Left lobe of liver (tissue), 2 donors: ENCODE data around the gene TSR3. TPM values are rescaled to one million over a fixed set of nuclear protein-coding genes. Genes with fewer than 3 reads are reported as not detected.
"Not testable (repeated sequence)": the region's sequence is repeated elsewhere in the genome, so short reads cannot be mapped to it uniquely, and the experiment has no call there.

Experiments used
- ATAC-seq: fragments of 200-7000 bp; cut with Tn5 transposase; one replicate; pipeline ENCODE4 v1.9.1; 2020; ENCODE audit warnings: mild to moderate bottlenecking, moderate library complexity
- DNase-seq: peaks from one replicate; pipeline ENCODE4 v3.0.0-alpha.2; 2020; ENCODE audit warnings: low spot score
- total RNA-seq: library from RNA; stranded (reverse); gene quantifications from one replicate; pipeline ENCODE4 v1.2.1, GENCODE V29; 2021
- donor health status: DM: no; HTN: no; CAD: no; lungs with moderate emphysema.
- donor health status: DM: no; HTN: yes; CAD: no.

Gene TSR3
- total RNA-seq, 1 donor from 2014 or later: 32.5 TPM

DNA sequence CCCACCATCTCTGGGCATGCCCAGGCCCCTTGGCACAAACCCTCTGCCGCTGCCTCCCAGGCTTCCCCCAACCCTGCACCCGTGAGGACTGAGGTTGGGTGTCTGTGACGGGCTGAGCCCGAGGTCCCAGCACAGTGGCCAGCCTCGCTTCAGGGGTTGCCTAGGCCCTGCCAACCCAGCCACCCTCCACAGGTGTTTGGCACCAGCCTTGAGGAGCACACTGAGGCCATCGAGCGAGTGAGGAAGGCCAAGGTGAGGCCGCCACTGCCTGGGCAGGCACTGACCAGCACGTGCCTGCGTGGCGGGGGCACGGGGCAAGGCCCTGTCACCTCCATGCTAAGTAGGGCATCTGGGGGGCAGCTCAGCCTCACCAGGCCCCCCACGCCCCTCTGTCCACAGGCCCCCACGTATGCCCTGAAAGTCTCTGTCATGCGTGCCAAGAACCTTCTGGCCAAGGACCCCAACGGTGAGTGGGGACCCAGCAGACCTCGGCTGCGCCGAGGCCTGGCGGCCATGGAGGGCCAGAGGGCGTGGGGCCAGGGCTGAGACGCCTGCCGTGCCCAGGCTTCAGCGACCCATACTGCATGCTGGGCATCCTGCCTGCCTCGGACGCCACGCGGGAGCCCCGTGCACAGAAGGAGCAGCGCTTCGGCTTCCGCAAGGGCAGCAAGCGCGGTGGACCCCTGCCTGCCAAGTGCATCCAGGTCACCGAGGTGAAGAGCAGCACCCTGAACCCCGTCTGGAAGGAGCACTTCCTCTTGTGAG lies 10.8 kb downstream of the TSR3 start:
- ATAC-seq (no peak), DNase-seq (no peak)

DNA sequence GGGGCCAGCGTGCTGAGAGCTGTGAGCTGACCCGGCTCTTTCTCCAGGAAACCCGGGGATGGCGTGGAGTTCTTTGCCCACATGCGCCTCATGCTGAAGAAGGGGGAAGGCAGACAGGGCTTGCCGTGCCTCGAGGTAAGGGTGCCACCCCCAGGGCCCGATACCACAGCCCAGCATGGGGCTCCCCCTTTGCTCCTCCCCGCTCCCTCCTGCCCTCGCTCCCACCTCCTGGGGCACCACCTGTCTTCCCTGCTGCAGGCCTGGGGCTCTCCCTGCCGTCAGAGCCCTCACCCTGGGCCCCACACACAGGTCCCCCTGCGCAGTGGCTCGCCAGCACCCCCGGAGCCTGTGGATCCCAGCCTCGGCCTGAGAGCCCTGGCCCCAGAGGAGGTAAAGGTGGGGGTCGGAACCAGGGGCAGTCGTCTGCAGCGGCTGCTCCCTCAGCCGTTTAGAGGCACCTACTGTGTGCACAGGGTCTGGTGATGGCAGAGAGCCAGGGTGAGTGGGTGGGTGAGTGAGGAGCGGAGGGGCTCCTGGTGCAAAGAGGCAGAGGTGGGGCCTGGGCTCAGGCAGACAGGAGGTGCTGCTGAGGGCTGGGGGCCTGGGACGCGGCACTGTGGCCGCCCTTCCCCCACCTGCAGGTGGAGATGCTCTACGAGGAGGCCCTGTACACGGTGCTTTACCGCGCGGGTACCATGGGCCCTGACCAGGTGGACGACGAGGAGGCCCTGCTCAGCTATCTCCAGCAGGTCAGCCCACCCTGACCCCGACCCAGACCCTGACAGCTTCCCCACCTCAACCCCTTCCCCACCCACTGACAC lies 12.6 kb downstream of the TSR3 start:
- ATAC-seq (no peak), DNase-seq (no peak)

DNA sequence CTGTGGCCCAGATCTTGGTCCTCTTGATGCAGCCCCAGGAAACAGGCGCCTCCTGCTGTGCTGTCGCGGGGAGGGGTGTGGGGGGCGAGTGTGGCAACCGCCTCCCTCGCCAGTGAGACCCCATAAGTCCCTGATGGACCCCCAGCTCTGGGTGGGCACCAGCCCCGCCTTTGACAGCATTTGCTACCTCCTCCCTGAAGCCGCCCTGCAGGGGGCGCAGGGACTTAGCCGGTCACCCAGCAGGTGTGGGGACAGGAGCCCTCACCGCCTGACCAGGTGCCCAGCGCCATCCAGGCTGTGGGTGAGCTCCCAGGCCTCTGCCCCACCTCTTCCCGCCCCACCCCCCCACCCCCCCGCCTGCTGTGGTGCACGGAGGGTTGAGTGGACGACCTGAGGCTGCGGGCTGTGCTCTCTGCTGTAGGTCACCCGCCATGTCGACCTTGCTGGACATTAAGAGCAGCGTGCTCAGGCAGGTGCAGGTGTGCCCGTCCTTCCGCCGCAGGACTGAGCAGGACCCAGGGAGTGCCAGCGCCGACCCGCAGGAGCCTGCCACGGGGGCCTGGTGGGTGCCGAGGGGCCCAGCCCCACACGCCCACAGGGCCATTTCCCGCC lies 13.5 kb downstream of the TSR3 start:
- DNase-seq: no peak
- peak; percentile 17 for ATAC-seq

DNA sequence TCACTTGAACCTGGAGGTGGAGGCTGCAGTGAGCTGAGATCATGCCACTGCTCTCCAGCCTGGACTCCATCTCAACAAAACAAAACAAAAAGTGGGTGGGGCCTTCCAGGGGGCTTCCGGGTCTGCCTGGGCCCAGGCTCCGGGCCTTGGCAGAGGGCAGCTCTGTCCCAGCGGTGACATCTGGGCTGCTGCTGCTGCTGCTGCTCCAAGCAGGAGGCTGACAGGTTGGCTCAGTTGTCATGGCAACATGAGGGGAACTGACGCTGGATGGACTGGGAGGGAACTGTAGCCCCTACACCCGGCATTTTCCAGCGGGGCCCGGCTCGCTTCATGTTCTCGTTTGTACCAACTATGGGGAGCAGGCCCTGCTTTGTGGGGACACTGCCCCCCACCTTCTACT lies 14.2 kb downstream of the TSR3 start:
- DNase-seq (no peak), ATAC-seq (no peak)

DNA sequence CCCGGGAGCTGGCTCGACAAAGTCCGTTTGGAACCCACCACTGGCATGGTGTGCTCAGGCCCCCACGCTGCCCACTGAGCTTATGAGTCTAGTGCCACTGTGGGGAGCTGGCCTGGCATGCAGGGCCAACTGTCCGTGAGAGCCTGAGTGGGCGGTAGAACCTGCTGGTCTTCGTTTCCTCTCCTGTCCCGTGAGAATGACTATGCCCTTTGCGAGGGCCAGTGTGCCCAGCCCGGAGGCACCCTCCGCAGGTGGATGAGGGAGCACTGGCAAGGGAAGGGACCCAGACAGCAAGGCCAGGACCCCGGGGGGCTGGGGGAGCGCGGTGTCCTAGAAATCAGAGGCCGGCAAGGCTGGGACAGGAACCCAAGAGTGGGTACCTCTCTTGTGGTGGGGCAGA lies 15.1 kb downstream of the TSR3 start:
- ATAC-seq: no peak
- DNase-seq: no peak

DNA sequence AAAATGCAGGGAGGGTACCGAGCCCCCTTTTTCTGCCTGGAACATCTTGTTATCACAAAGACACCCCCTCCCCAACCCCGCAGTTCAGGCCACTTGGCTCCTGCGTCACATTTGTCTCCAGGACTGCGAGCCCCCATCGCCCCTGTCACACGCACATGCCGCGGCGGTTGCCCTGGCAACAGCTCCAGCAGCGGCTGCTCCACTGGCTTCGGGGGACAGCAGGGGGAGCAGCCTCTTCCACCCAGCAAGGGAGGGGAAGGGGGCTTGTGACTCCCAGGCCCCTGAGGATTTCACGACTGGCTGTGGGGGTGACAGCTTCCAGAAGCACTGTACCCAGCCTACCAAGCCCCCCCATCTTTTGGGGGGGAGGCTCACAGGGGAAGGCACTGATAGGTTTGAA lies 15.7 kb downstream of the TSR3 start:
- DNase-seq (no peak), ATAC-seq (no peak)

DNA sequence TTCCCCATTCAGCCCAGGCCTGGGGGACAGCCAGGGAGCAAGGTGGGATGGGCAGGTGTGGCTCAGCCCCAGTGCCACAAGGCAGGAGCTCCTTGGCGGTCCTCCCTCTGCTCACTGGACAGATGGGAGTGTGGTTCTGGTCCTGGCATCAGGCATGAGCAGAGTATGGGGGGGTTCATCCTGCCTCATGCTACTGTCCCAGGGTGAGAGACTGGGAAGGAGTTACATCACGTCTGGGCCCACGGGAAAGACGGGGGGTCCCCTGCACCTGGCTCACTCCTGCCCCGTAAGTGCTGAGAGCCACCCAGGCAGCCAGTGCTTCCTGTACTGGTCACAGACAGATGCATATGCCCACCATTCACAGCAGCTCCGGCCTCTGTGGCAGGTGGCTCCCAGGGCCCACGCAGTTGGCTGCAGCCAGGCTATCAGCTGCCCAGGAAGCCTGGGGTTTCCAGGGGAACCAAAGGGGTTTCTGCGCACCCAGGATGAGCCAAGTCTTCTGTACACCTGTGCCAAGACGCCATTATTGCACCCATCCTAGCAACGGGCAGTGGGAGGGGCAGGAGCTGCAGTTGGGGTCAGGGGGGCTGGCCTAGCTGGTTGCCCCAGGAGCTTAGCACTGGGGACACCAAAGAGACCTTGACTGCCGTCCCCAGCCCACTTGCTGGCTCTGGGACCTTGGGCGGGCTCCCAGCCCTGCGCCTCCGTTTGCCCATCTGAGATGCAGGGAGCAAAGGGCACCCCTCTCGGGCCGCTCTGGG lies 16.3 kb downstream of the TSR3 start:
- ATAC-seq: no peak
- DNase-seq: no peak

DNA sequence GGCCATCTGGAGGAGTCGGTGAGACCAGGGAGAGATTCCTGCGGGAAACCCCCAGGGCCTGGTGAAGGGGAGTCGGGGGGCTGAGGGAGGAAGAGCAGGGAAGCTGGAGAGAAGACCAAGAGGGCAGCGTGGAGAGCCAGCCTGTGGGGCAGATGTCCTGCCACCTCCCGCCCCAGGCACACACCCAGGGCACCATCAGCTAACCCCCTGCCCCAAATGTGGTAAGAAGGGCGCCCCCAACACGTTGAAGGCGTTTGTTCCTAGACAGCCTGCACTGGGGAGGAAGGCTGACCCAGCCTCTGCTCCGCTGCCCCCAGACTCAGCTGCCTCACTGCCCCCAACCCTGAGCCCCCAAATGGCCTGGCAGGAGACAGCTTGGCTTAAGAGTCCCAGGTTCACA lies 16.9 kb downstream of the TSR3 start:
- DNase-seq (no peak), ATAC-seq (no peak)

DNA sequence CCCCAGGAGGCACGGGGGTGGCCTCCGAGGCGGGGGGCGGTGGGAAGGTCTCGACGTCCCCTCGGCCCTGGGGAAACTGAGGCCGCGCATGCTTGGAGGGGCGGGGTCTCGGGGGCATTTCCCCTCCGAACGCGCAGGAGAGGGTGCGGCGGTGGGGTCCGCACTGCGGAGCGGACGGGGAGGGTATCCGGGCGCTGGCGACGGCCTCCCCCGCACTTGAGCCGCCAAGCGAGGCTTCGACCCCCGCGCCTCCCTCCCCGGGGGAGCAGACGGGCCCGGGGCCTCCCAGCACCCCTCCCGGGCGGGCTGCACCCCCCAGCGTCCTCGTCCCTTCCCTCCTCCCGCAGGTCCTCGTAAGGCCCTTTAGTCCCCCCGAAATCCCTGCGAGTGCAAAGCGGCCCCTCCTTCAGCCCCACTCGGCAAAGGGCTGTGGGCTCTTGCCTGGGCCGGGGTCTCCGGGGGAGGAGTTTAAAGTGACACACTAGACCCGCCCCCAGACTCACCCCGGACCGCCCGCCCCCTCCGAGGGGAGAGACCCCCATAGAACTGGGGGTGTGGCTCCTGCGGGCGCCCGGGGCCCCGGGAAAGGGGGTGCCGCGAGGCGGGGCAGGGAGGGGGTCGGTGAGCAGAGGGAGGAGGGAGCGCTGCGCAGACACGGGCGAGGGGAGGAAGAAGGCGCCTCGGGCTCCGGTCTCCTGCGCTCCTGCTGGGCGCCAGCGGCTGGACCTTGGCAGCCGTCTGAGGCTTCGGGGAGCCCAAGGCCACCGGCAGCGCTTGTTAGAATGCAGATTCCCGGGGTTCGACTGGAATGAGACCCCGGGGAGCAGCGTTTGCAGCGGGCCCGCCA lies 17.6 kb downstream of the TSR3 start:
- ATAC-seq: no peak
- no peak for DNase-seq

DNA sequence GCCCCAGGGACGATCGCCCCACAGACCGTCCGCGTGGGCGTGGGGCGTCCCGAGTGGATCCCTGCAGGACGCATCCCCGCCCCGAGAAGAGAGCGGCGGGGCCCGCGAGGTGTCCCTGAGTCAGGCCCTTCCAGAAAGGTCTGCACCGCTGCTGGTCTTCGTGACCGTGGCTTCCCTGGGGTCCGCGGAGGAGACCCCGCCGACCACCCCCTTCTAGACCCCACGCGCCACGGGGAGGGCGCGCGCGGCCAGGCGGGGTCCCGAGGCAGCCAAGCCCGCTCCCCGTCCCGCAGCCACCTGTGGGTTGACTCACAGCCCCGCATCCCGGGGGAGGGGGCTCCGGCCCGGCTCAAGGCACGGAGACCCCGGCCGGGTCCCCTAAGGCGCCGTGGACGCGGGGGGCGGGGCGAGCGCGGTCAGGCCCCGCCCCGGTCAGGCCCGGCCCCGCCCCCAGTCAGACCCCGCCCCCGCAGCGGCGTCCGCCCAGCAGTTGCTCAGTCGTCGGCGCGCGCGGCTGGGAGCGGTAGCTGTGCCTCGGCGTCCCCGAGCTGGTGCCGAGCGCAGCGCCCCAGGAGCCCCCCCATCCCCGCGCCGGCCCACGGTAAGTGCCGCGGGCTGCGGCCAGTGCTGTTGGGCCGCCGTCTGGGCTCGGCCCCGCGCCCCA lies 18.4 kb downstream of the TSR3 start, which contains the start of gene BAIAP3:
TSS of gene BAIAP3 (plus strand) at position 497 of the 664 bp plus-strand sequence. CDS start 4,905 bp downstream, outside the sequence.
- DNase-seq (no peak), ATAC-seq (peak; percentile 76)

DNA sequence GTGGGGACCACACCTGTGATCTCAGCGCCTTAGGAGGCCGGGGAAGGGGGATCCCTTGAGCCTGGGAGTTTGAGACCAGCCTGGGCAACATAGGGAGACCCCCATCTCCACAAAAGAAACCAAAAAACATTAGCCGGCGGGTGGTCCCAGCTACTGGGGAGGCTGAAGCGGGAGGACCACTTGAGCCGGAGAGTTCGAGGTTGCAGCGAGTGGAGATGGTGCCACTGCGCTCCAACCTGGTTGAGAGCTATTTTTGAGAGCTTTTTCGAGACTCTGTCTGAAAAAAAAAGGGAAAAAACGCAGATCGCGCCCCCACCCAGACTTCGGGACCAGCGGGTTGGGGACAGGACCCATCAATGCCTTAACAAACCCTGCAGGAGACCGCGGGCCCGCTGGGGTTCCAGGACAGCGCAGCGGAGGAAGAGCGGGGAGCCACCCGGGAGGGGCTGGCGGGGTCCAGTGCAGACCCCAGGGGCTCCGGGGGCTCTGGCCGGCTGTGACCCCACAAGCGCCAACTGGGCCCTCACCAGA lies 19.0 kb downstream of the TSR3 start:
- no peak for ATAC-seq
- no peak for DNase-seq

DNA sequence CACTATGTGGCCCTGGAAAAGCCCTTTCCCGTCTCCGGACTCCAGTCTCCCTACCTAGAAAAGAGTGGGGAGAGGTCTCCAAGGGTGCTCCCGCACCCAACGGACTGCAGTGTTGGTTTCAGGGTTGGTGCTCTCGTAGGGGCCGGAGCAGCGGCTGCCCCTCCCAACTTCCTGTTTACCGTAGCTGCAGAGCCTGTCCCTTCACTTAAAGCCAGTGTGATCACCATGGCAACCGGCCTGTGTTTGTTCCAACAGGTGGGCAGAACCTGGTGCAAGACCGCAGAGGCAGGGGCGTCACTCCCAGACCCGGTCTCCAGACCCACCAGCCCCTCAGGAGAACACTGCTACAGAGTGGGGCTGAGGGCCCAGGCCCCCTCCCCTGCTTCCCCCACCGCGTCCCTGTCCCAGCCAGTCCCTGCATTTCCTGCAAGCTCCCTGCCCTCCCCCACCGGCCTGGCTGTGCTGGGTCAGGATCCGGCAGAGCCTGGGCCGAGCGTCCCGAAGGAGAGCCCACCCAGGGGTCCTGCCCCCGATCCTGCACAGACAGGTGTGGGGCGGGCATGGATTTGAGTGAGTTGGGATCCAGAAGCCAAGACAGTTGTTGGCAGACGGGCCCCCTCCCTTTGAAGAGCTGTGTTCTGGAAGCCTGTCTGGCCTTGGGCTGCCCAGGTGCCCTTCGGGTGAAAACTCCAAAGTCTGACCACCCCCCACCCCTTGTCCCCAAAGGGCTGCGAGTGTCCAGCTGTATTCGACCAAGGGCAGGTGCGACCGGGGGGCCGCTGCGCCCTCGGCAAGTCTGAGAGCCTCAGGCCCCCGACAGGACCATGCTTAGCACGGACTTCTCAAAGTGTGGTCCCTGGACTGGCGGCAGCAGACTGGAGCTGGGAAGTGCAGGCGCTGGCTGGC lies 19.7 kb downstream of the TSR3 start:
- no peak for DNase-seq
- ATAC-seq: peak; percentile 55

DNA sequence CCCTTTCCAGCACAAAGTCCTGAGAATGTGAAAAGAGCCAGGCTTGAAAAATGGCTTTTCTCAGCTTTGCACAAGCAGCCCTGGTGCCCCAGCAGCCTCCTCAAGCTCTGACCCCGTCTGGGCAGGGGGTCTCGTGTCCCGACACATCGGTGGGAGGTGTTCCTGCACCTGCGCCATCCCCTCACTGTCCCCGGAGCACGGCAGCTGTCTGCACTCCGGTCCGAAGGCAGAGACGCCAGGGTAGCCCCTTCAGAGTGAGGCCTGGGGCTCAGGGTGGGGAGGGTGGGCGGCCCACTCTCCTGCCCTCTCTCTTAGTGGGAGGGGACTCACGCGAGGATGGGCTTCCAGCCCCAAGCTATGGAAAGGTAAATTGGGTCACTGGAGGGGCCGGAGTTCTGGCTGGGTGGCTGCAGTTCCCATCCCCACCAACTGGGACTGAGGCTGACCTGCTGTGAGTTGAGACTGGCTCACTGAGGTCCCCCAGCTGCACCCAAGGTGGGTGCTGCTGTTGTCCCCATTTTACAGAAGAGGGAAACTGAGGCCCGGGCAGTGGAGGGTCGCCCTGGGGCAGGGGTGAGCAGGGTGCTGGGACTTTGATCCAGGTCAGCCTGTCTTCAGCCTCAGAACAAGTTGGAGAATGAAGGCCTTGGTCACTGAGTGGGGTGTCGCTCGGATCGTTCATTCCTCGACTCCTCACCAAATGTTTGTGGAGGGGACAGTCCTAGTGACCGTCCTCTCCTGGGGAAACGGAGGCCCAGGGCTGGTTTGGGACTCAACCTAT lies 20.6 kb downstream of the TSR3 start:
- DNase-seq (no peak), ATAC-seq (no peak)

DNA sequence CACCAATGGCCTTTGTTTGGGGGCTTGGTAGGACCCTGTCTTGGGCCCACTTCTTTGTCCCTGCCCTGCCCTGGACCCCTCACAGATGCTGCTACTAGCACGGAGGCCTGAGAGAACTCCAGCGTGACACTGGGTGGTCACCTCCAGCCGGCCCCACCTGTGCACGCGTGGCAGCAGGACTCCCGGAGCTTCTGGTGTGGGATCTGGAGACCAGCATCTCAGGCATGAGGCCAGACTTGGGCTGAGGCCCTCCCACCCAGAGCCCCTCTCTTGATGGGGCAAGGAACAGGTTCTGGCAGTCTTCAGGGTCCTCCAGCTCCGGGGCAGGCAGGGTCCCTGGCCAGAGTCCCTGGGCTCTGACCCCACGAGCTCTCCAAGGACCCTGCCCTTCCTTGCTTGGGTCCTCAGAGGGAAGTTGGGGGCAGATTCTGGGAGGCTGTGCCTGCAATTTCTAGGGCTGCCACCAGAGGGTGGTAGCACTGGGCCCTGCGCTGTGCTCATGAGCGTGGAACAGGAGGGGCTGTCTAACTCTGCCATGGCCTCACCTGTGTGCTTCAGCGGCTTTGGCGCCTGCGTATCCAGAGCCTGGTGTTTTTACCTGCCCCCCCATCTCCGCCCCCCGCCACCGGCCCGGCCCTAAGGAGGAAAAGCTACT lies 21.3 kb downstream of the TSR3 start:
- ATAC-seq (no peak), DNase-seq (no peak)

DNA sequence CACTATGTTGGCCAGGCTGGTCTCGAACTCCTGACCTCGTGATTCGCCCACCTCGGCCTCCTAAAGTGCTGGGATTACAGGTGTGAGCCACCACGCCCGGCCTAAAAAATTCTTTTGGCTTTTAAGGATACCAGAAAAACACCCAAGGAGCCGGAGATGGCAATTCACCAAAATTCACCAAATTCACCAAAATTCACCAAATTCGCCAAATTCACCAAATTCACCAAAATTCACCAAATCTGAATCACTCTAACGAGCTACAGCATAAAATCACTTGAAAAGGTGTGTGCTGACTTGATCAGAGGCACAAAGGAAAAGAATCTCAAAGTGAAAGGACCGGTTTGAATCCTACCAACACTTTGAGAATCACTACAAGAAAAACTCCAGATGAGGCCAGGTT lies 22.7 kb downstream of the TSR3 start:
- DNase-seq, ATAC-seq: not testable (repeated sequence)

DNA sequence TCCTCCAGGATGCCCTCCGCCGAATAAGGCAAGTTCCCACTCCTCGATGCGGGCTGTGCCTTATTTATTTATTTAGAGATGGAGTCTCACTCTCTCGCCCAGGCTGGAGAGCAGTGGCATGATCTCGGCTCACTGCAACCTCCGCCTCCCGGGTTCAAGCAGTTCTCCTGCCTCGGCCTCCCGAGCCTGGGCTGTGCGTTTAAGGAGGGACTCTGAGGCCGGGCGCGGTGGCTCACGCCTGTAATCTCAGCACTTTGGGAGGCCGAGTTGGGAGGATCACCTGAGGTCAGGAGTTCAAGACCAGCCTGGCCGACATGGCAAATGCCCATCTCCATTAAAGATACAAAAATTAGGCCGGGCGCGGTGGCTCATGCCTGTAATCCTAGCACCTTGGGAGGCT lies 23.5 kb downstream of the TSR3 start:
- ATAC-seq, DNase-seq: not testable (repeated sequence)

DNA sequence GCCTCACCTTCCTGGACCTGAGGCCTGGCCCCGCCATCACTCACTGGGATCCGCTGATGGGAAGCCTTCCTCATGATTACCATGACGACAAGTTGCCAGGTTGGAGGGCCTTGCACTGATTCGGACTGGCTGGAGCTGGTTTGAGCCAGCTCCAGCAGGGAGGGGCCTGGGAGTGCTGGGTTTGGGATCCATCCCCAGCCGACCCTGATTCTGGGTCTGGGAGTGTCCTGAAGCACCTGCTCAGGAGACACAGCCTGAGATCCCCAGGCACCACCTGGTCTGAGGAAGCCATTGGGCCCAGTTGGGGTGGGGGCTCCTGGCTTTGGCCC lies 24.1 kb downstream of the TSR3 start:
- peak; percentile 9 for ATAC-seq
- no peak for DNase-seq
